ENCODE data around the gene MIA3. TPM values are rescaled to one million over a fixed set of nuclear protein-coding genes. Genes with fewer than 3 reads are reported as not detected.

MIA3 gene
- total and polyA plus RNA-seq, 9 of the 15 experiments (the other 6 are each of a cell fraction or from before 2014, with no cell fraction given), result 21.6 to 89.4 (median 40.8) TPM

DNA sequence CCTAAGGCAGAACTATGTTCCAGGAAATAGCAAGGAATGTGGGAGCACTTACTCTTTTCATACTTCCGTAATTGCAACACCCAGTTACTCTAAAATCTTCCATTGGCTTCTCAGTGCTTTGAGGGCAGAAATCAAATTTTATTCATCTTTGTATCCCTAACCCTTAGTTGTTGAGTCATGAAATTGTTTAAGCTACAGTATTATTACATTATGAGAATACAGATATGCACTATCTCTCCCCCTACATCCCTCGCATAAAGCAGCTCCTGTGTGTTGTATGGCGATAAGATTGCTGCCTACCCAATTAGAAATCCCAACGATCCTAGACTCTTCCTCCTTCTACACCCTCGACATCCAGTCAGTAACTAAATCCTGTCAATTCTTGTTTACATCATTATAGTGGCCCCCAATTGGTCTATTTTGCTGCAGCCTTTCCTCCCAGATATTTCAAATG is 91.8 kb downstream of the MIA3 start (continued):
- TF ChIP-seq, protein P1, sequence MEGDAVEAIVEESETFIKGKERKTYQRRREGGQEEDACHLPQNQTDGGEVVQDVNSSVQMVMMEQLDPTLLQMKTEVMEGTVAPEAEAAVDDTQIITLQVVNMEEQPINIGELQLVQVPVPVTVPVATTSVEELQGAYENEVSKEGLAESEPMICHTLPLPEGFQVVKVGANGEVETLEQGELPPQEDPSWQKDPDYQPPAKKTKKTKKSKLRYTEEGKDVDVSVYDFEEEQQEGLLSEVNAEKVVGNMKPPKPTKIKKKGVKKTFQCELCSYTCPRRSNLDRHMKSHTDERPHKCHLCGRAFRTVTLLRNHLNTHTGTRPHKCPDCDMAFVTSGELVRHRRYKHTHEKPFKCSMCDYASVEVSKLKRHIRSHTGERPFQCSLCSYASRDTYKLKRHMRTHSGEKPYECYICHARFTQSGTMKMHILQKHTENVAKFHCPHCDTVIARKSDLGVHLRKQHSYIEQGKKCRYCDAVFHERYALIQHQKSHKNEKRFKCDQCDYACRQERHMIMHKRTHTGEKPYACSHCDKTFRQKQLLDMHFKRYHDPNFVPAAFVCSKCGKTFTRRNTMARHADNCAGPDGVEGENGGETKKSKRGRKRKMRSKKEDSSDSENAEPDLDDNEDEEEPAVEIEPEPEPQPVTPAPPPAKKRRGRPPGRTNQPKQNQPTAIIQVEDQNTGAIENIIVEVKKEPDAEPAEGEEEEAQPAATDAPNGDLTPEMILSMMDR (IDR thresholded peaks at IDR 0.05 in 2 of 3, conservative IDR thresholded peaks at IDR 0.05 in 1 of 3; ENCODE audit: insufficient read depth in 2 of 3, low read depth in 1 of 3, low read length in 3 of 3), result no peak
- TF ChIP-seq, protein P2, sequence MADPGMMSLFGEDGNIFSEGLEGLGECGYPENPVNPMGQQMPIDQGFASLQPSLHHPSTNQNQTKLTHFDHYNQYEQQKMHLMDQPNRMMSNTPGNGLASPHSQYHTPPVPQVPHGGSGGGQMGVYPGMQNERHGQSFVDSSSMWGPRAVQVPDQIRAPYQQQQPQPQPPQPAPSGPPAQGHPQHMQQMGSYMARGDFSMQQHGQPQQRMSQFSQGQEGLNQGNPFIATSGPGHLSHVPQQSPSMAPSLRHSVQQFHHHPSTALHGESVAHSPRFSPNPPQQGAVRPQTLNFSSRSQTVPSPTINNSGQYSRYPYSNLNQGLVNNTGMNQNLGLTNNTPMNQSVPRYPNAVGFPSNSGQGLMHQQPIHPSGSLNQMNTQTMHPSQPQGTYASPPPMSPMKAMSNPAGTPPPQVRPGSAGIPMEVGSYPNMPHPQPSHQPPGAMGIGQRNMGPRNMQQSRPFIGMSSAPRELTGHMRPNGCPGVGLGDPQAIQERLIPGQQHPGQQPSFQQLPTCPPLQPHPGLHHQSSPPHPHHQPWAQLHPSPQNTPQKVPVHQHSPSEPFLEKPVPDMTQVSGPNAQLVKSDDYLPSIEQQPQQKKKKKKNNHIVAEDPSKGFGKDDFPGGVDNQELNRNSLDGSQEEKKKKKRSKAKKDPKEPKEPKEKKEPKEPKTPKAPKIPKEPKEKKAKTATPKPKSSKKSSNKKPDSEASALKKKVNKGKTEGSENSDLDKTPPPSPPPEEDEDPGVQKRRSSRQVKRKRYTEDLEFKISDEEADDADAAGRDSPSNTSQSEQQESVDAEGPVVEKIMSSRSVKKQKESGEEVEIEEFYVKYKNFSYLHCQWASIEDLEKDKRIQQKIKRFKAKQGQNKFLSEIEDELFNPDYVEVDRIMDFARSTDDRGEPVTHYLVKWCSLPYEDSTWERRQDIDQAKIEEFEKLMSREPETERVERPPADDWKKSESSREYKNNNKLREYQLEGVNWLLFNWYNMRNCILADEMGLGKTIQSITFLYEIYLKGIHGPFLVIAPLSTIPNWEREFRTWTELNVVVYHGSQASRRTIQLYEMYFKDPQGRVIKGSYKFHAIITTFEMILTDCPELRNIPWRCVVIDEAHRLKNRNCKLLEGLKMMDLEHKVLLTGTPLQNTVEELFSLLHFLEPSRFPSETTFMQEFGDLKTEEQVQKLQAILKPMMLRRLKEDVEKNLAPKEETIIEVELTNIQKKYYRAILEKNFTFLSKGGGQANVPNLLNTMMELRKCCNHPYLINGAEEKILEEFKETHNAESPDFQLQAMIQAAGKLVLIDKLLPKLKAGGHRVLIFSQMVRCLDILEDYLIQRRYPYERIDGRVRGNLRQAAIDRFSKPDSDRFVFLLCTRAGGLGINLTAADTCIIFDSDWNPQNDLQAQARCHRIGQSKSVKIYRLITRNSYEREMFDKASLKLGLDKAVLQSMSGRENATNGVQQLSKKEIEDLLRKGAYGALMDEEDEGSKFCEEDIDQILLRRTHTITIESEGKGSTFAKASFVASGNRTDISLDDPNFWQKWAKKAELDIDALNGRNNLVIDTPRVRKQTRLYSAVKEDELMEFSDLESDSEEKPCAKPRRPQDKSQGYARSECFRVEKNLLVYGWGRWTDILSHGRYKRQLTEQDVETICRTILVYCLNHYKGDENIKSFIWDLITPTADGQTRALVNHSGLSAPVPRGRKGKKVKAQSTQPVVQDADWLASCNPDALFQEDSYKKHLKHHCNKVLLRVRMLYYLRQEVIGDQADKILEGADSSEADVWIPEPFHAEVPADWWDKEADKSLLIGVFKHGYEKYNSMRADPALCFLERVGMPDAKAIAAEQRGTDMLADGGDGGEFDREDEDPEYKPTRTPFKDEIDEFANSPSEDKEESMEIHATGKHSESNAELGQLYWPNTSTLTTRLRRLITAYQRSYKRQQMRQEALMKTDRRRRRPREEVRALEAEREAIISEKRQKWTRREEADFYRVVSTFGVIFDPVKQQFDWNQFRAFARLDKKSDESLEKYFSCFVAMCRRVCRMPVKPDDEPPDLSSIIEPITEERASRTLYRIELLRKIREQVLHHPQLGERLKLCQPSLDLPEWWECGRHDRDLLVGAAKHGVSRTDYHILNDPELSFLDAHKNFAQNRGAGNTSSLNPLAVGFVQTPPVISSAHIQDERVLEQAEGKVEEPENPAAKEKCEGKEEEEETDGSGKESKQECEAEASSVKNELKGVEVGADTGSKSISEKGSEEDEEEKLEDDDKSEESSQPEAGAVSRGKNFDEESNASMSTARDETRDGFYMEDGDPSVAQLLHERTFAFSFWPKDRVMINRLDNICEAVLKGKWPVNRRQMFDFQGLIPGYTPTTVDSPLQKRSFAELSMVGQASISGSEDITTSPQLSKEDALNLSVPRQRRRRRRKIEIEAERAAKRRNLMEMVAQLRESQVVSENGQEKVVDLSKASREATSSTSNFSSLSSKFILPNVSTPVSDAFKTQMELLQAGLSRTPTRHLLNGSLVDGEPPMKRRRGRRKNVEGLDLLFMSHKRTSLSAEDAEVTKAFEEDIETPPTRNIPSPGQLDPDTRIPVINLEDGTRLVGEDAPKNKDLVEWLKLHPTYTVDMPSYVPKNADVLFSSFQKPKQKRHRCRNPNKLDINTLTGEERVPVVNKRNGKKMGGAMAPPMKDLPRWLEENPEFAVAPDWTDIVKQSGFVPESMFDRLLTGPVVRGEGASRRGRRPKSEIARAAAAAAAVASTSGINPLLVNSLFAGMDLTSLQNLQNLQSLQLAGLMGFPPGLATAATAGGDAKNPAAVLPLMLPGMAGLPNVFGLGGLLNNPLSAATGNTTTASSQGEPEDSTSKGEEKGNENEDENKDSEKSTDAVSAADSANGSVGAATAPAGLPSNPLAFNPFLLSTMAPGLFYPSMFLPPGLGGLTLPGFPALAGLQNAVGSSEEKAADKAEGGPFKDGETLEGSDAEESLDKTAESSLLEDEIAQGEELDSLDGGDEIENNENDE (IDR thresholded peaks at IDR 0.05; ENCODE audit: low read depth, low read length), result no peak
- TF ChIP-seq SMAD1 (IDR thresholded peaks at IDR 0.05; ENCODE audit: low read depth, low read length, partially characterized antibody), result no peak
- peak; percentile 56 for TF ChIP-seq ELF1 (tag; IDR thresholded peaks at IDR 0.05)
- TF ChIP-seq, protein P3, sequence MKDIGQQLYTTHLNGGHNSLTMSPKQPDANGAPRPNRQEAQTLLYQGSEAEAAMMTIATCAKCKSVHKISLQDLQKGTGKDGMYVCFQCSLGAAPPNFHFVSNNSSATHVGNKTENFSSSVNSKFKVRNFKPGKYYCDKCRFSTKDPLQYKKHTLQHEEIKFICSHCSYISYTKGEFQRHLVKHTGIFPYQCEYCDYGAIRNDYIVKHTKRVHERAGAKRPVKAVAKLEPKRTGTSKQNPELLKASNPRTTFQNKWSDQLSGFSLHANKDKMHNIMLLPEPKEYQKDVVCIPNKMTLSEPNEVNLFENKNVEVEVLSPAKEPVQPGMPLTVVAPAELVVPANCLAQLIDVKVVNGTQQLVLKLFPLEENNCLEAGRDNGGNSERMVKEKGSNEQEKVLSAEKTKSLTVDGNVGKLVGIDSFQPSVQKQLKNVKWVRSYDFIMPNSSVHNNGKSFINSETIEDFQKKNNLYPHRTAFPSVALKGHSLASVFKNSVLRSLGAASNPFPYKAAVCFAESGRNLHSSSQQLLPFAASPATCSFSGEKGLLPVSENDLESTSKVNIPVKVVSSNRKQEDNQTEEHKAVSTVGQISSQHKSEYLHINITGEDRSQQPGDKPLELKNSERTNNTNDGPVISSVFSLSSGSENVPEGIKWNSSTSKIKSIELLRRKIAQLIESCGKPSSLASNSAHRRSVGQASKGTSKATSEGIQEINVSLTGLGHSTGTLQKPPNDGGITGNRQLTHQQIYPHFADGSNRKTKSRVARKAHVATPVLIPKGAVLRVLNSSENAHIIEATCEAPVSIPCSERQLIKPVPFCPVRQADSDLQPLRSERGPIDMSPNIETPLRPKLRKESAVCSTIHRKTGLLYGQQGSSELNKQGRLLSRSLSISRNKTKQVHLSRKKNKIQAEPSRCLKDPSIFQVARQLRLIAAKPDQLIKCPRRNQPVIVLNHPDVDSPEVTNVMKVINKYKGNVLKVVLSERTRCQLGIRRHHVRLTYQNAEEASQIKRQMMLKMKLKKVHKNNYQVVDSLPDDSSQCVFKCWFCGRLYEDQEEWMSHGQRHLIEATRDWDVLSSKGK (CRISPR knock-in tag; IDR thresholded peaks at IDR 0.05), result no peak
- TF ChIP-seq TEAD2 (tag; IDR thresholded peaks at IDR 0.05), result no peak
- no peak for TF ChIP-seq CBX1 (IDR thresholded peaks at IDR 0.05; ENCODE audit: low read depth)
